Measurements from ENCODE around the gene ARHGAP31.

DNA sequence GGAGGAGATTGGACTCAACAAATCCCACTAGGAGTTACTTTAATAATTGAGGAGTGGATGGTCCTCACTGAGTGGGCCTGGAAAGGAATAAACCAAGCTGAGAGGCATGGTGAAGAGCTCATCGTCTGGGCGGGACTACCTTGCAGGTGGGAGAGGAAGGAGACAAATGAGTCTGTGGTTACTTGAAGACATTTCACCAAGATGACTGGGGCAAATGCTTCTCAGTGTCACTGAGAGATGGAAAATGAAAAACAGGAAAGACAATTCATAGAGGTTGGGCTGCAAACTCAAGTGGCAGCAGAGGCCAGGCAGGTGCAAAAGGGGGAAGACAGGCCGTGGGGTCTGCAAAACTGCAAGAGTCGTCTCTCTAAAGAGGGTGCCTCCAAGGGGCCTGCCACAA lies 1.5 kb upstream of the ARHGAP31 start:
- TF ChIP-seq POLR2A (IDR thresholded peaks at IDR 0.05; ENCODE audit: extremely low read depth, insufficient read length) = no peak
- TF ChIP-seq, protein P1, sequence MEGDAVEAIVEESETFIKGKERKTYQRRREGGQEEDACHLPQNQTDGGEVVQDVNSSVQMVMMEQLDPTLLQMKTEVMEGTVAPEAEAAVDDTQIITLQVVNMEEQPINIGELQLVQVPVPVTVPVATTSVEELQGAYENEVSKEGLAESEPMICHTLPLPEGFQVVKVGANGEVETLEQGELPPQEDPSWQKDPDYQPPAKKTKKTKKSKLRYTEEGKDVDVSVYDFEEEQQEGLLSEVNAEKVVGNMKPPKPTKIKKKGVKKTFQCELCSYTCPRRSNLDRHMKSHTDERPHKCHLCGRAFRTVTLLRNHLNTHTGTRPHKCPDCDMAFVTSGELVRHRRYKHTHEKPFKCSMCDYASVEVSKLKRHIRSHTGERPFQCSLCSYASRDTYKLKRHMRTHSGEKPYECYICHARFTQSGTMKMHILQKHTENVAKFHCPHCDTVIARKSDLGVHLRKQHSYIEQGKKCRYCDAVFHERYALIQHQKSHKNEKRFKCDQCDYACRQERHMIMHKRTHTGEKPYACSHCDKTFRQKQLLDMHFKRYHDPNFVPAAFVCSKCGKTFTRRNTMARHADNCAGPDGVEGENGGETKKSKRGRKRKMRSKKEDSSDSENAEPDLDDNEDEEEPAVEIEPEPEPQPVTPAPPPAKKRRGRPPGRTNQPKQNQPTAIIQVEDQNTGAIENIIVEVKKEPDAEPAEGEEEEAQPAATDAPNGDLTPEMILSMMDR (IDR thresholded peaks at IDR 0.05; ENCODE audit: low read depth, low read length) = no peak
